Endodermal cell (in vitro differentiated cells): Measurements from ENCODE around the gene SMPD3. TPM values are rescaled to one million over a fixed set of nuclear protein-coding genes. Genes with fewer than 3 reads are reported as not detected.

Experiments used
- DNase-seq: peaks from one replicate; pipeline ENCODE4 v3.0.0-alpha.2; 2017
- H3K27ac ChIP-seq: 2 replicates; pipeline ENCODE4 v1.5.1; 2013; ENCODE audit warnings: mild to moderate bottlenecking, low read depth, low read length, moderate library complexity
- H3K27me3 ChIP-seq: 2 replicates; pipeline ENCODE4 v1.6.1; 2013; ENCODE audit warnings: mild to moderate bottlenecking, low read length, moderate library complexity; ENCODE audit not compliant: insufficient read depth, control insufficient read depth, poor library complexity, severe bottlenecking
- H3K36me3 ChIP-seq: 2 replicates; pipeline ENCODE4 v1.7.0; 2013; ENCODE audit warnings: mild to moderate bottlenecking, low read length, moderate library complexity; ENCODE audit not compliant: control insufficient read depth, insufficient read depth
- H3K4me1 ChIP-seq: one replicate; pipeline ENCODE4 v1.7.0; 2013; ENCODE audit warnings: low read length; ENCODE audit not compliant: control insufficient read depth, insufficient read depth
- H3K4me3 ChIP-seq: 2 replicates; pipeline ENCODE4 v1.5.1; 2013; ENCODE audit warnings: mild to moderate bottlenecking, low read length, moderate library complexity
- H3K9ac ChIP-seq: 2 replicates; pipeline ENCODE4 v1.6.1; 2013; ENCODE audit warnings: mild to moderate bottlenecking, low read length, moderate library complexity; ENCODE audit not compliant: poor library complexity, severe bottlenecking; ENCODE audit errors: extremely low read depth
- H3K9me3 ChIP-seq: 2 replicates; pipeline ENCODE4 v1.6.1; 2013; ENCODE audit warnings: mild to moderate bottlenecking, low read length, moderate library complexity; ENCODE audit not compliant: control insufficient read depth
- H3K27ac Mint-ChIP-seq: 2 replicates; pipeline ENCODE4 v1.8.0; 2020; ENCODE audit warnings: mixed read lengths
- H3K27me3 Mint-ChIP-seq: 2 replicates; pipeline ENCODE4 v1.8.0; 2021; ENCODE audit warnings: mild to moderate bottlenecking, mixed read lengths; ENCODE audit not compliant: insufficient read depth
- H3K36me3 Mint-ChIP-seq: 2 replicates; pipeline ENCODE4 v1.8.0; 2020; ENCODE audit warnings: low read depth, mixed read lengths
- H3K4me1 Mint-ChIP-seq: 2 replicates; pipeline ENCODE4 v1.8.0; 2020; ENCODE audit warnings: mixed read lengths
- H3K4me3 Mint-ChIP-seq: 2 replicates; pipeline ENCODE4 v1.8.0; 2020; ENCODE audit warnings: mild to moderate bottlenecking, moderate library complexity, mixed read lengths
- H3K9me3 Mint-ChIP-seq: 2 replicates; pipeline ENCODE4 v1.8.0; 2020; ENCODE audit warnings: mild to moderate bottlenecking, mixed read lengths
- CTCF ChIP-seq: fragments of 200-600 bp; sonication (generic); conservative IDR thresholded peaks from 2 replicates; pipeline ENCODE4 v1.5.0; 2021; ENCODE audit warnings: antibody characterized with exemption, mild to moderate bottlenecking
- WGBS, 2 experiments: methylation state at CpG; one replicate each; pipeline versions ENCODE4 v1.1.5 to v1.1.7; 2013; ENCODE audit warnings: missing lambda C conversion rate in 2 of 2, mixed read lengths in 1 of 2; ENCODE audit not compliant: insufficient coverage in 1 of 2, insufficient read length in 1 of 2; 5-methylcytosine and 5-hydroxymethylcytosine counted together
- total RNA-seq, 2 donors: library from RNA; stranded (reverse); fragmentation: NEBNext Ultra II Directional in 1 of 2; extraction: Animal tissue kit (Norgen Biotek cat#: 25700) in 1 of 2; gene quantifications; 2 replicates in 1 of 2; 3 replicates in 1 of 2; pipeline ENCODE4 v1.2.1, GENCODE V29; 2021

The SMPD3 gene
- total RNA-seq, 2 donors from 2014 or later: 0.07 TPM; not detected in 1

DNA sequence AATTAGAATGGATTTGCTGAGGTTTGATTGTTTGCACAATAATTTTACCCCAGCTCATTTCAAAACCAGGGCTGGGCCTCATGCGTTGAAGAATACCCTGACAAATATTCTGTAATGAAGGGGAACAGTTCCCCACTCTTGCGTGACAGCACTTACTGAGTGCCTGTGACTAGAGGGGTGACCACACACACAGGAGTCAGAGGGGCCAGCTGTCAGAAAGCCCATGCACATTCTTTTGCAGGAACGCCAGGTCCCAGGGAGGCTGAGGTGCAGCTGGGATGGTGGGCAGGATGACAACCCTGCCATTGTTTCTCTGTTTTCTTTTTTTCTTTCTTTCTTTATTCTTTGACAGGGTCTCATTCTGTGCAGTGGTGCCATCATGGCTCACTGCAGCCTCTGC is 44.6 kb downstream of the SMPD3 start:
- H3K4me1 Mint-ChIP-seq: peaks cover 13% of the 10 kb centered on the region
- no peaks in the 10 kb centered on the region for H3K27me3 ChIP-seq
- whole genome bisulfite sequencing, 2 experiments: 83 to 92% methylated on average over 2 to 3 of the region's 3 CpGs
- H3K27me3 Mint-ChIP-seq: no peaks in the 10 kb centered on the region
- H3K4me1 ChIP-seq: peaks cover 6% of the 10 kb centered on the region
- no peaks in the 10 kb centered on the region for H3K9me3 ChIP-seq
- H3K36me3 ChIP-seq: no peaks in the 10 kb centered on the region
- no peak for DNase-seq
- no peaks in the 10 kb centered on the region for H3K36me3 Mint-ChIP-seq
- no peak overlapping the region for H3K4me3 ChIP-seq
- no peak overlapping the region for H3K27ac Mint-ChIP-seq
- no peak overlapping the region for H3K27ac ChIP-seq
- H3K9ac ChIP-seq: no peak overlapping the region
- no peak overlapping the region for H3K4me3 Mint-ChIP-seq
- H3K9me3 Mint-ChIP-seq: no peaks in the 10 kb centered on the region
- TF ChIP-seq CTCF: no peak

DNA sequence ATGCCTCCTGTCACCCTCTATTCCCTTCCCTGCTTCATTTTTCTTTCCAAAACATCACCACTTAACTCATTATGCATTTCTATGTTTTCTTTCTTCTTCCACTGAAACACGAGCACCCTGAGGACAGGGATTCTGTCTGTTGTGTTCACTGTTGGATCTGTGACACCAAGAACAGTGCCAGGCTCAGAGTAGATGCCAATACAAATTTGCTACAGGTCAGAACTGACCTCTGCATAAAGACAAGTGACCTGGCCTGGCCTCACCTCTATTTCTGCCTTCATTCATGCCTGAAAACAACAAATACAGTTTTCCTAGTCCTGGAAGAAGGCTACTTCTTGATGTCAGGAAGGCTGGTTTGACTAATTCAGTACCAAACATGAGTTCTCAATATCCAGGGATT is 45.1 kb downstream of the SMPD3 start:
- Mint-ChIP-seq H3K9me3 (no peaks in the 10 kb centered on the region), H3K27ac (no peak overlapping the region), H3K4me1 (peaks cover 9% of the 10 kb centered on the region), H3K36me3 (no peaks in the 10 kb centered on the region), H3K4me3 (no peak overlapping the region), H3K27me3 (no peaks in the 10 kb centered on the region)
- Histone ChIP-seq H3K36me3 (no peaks in the 10 kb centered on the region), H3K27me3 (no peaks in the 10 kb centered on the region), H3K4me1 (peaks cover 6% of the 10 kb centered on the region), H3K9ac (no peak overlapping the region), H3K4me3 (no peak overlapping the region), H3K9me3 (no peaks in the 10 kb centered on the region), H3K27ac (no peak overlapping the region)
- 85 to 100% methylated on average over 1 of the region's 1 CpG for WGBS, 2 experiments
- no peak for TF ChIP-seq CTCF
- DNase-seq: no peak

- no peak for TF ChIP-seq CTCF
- no peak overlapping the region for H3K9ac ChIP-seq
- no peaks in the 10 kb centered on the region for H3K27me3 ChIP-seq
- peaks cover 6% of the 10 kb centered on the region for H3K4me1 ChIP-seq
- H3K9me3 ChIP-seq: no peaks in the 10 kb centered on the region
- Mint-ChIP-seq H3K27me3 (no peaks in the 10 kb centered on the region), H3K4me1 (peaks cover 10% of the 10 kb centered on the region), H3K36me3 (no peaks in the 10 kb centered on the region), H3K4me3 (no peak overlapping the region), H3K27ac (no peak overlapping the region), H3K9me3 (no peaks in the 10 kb centered on the region)
- no peak overlapping the region for H3K27ac ChIP-seq
- 82 to 88% methylated on average over 2 to 3 of the region's 3 CpGs for WGBS, 2 experiments
- no peak overlapping the region for H3K4me3 ChIP-seq
- peak; percentile 48 for DNase-seq
- no peaks in the 10 kb centered on the region for H3K36me3 ChIP-seq
Measured at GRCh38 chr16:68402748-68403040, 45.6 kb downstream of the SMPD3 start.
